ENCODE results near the gene FAM3B.
A peak's percentile ranks its signal among the peaks of the same experiment; 100 is the strongest.

The FAM3B gene

GRCh38 chr21:41319273-41319672 is 2.7 kb downstream of the FAM3B start:
- DNase-seq = peak; percentile 5

GRCh38 chr21:41321211-41321907 is 4.8 kb downstream of the FAM3B start:
- DNase-seq = no peak

- DNase-seq = no peak
Observed at GRCh38 chr21:41321908-41322495, 5.4 kb downstream of the FAM3B start.

GRCh38 chr21:41322496-41323382 is 6.1 kb downstream of the FAM3B start:
- no peak for DNase-seq

GRCh38 chr21:41325138-41325912 is 8.7 kb downstream of the FAM3B start:
- no peak for DNase-seq

GRCh38 chr21:41326414-41327080 is 9.9 kb downstream of the FAM3B start:
- no peak for DNase-seq

- DNase-seq = no peak
Observed at GRCh38 chr21:41327753-41328152, 11.2 kb downstream of the FAM3B start.

- peak; percentile 52 for DNase-seq
Observed at GRCh38 chr21:41328660-41329607, 12.3 kb downstream of the FAM3B start.

- DNase-seq = no peak
Observed at GRCh38 chr21:41333752-41334151, 17.2 kb downstream of the FAM3B start.

- no peak for DNase-seq
Observed at GRCh38 chr21:41337515-41337914, 20.9 kb downstream of the FAM3B start.

GRCh38 chr21:41338455-41338854 is 21.9 kb downstream of the FAM3B start:
- no peak for DNase-seq

- no peak for DNase-seq
Observed at GRCh38 chr21:41342035-41342434, 25.4 kb downstream of the FAM3B start.

- DNase-seq = no peak
Observed at GRCh38 chr21:41344146-41344545, 27.5 kb downstream of the FAM3B start.

- no peak for DNase-seq
Observed at GRCh38 chr21:41345356-41345755, 28.8 kb downstream of the FAM3B start.

- DNase-seq = no peak
Observed at GRCh38 chr21:41345934-41346685, 29.5 kb downstream of the FAM3B start.

- no peak for DNase-seq
Observed at GRCh38 chr21:41346758-41347157, 30.2 kb downstream of the FAM3B start.

GRCh38 chr21:41348434-41348833 is 31.8 kb downstream of the FAM3B start:
- no peak for DNase-seq

- DNase-seq = no peak
Observed at GRCh38 chr21:41349126-41349525, 32.5 kb downstream of the FAM3B start.

GRCh38 chr21:41349619-41350390 is 33.2 kb downstream of the FAM3B start:
- no peak for DNase-seq
